Smooth muscle cell (in vitro differentiated cells): ENCODE results near the gene PER1. TPM values are rescaled to one million over a fixed set of nuclear protein-coding genes. Genes with fewer than 3 reads are reported as not detected.
A peak's percentile ranks its signal among the peaks of the same experiment; 100 is the strongest.

Experiments
- DNase-seq: peaks from one replicate; lab custom pipeline; 2025; ENCODE audit not compliant: unreplicated experiment; lab: John Stamatoyannopoulos, UW
- H2AFZ ChIP-seq: fragments of 200-600 bp; sonication (generic); 2 replicates; pipeline ENCODE4 v1.6.0; 2016; ENCODE audit warnings: antibody characterized with exemption, low read depth, mild to moderate bottlenecking
- H3F3A ChIP-seq: fragments of 200-600 bp; sonication (generic); 2 replicates; pipeline ENCODE4 v1.6.0; 2017; ENCODE audit warnings: antibody characterized with exemption, low read depth
- H3K27ac ChIP-seq: fragments of 200-600 bp; sonication (generic); 2 replicates; pipeline ENCODE4 v1.5.1; 2016; ENCODE audit warnings: low read depth, mild to moderate bottlenecking
- H3K27me3 ChIP-seq: fragments of 200-600 bp; sonication (generic); 2 replicates; pipeline ENCODE4 v1.6.1; 2016; ENCODE audit warnings: low read depth, mild to moderate bottlenecking
- H3K36me3 ChIP-seq: fragments of 200-600 bp; sonication (generic); 2 replicates; pipeline ENCODE4 v1.5.1; 2016; ENCODE audit warnings: low read depth
- H3K4me1 ChIP-seq: fragments of 200-600 bp; sonication (generic); 2 replicates; pipeline ENCODE4 v1.5.1; 2016; ENCODE audit warnings: low read depth
- H3K4me2 ChIP-seq: fragments of 200-600 bp; sonication (generic); 2 replicates; pipeline ENCODE4 v1.6.0; 2016; ENCODE audit warnings: mild to moderate bottlenecking
- H3K4me3 ChIP-seq: fragments of 200-600 bp; sonication (generic); 2 replicates; pipeline ENCODE4 v1.5.1; 2016; ENCODE audit warnings: mild to moderate bottlenecking
- H3K79me2 ChIP-seq: fragments of 200-600 bp; sonication (generic); 2 replicates; pipeline ENCODE4 v1.6.0; 2016; ENCODE audit warnings: low read depth, mild to moderate bottlenecking
- H3K9ac ChIP-seq: fragments of 200-600 bp; sonication (generic); 2 replicates; pipeline ENCODE4 v1.6.0; 2016; ENCODE audit warnings: low read depth
- H3K9me3 ChIP-seq: fragments of 200-600 bp; sonication (generic); replicated peaks from 2 replicates; pipeline ENCODE4 v1.5.1; 2016; ENCODE audit warnings: low read depth
- H4K20me1 ChIP-seq: fragments of 200-600 bp; sonication (generic); 2 replicates; pipeline ENCODE4 v1.6.0; 2016; ENCODE audit warnings: low read depth
- WGBS: methylation state at CpG from one replicate; pipeline ENCODE4 v1.1.7; 2016; ENCODE audit warnings: low lambda C conversion rate; 5-methylcytosine and 5-hydroxymethylcytosine counted together
- polyA plus RNA-seq: library from polyadenylated mRNA; unstranded; fragments of >200 nt; fragmentation: Nextera tagmentation; extraction: Ambion mirVana; gene quantifications from 2 replicates; pipeline ENCODE4 v1.2.1, GENCODE V29; 2016
- total RNA-seq: library from RNA; depleted of rRNA; stranded (reverse); fragments of >200 nt; gene quantifications from 2 replicates; pipeline ENCODE4 v1.2.3, GENCODE V29; 2014
- TF ChIP-seq, protein P1 (sequence below): fragments of 200-600 bp; sonication (generic); IDR thresholded peaks from 2 replicates; pipeline ENCODE4 v1.5.1; 2017; ENCODE audit warnings: borderline replicate concordance, mild to moderate bottlenecking, antibody characterized with exemption; ENCODE audit not compliant: insufficient read depth, poor library complexity, severe bottlenecking

PER1 gene
- total and polyA plus RNA-seq, 2 experiments from 2014 or later, result 29.0 to 55.2 TPM

DNA sequence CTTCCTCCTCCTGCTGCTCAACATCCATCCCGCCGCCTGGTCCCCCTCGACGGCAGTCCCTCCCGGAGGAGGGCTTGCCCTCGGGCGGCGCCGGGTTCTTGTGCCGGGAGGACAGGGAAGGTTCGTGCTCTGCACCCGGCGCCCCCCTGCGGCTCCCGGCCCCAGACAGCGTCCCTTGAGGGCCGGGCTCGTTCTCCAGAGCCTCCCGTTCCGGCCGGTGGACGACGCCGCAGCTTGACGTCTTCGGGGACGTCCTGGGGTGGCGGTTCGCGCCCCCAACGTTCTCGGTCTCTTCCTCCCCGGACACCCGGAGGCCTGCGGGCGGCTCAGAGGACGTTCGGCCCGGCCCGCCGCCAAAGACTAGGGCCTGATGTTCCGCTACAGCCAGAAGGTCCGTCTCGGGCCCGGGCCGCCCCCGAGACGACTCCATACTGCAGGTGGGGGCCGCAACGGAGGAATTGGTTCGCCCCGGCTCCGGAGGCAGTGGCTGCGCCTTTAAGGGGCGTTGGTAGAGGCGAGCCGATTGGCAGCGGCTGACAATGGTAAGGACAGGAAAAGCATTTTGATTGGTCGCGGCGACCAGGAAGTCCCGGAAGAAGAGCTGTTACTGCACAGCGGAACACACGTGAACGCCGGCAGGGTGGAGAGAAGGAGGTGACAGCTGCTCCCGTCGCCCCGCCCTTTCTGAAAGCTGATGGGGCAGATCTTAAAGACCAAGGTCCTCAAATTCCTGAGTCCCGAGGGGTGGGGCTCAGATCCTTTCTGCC, 37.7 kb upstream of the PER1 start, which contains the start of gene BORCS6:
TSS of gene BORCS6 (minus strand) at position 470 of the 767 bp plus-strand sequence. CDS start at position 430, 40 bp downstream.
- 1% methylated on average over 66 of the region's 70 CpGs for WGBS

DNA sequence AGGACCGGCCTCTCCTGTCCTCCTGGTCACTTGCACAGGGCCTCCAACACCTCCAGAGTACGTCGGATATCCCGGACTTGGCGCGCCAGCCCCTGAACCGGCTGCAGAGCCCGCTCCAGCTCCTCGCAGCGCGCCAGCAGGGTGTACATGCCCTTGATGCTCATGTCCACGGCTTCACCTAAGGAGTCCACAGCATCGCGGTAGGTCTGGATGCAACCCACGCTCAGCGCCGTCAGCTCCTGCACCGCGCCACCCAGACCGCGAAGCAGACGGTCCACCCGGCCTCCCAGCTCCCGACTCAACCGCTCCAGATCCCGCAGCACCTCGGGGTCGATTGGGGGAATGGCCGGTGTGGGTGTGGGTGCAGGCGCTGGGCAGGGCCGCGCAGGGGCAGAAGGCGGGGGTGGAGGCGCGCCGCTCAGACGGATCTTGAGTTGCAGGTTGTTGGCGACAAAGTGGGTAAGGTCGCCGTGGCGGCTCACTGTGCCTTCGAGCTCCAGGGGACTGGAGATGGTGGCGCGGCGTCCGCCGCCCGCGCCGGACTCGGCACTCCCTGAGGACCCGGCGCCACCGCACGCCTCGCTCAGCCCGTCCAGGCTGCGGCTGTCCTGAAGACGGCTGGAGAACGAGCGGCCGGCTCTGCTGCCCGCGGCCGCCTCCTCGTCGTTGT, 37.0 kb upstream of the PER1 start:
- Histone ChIP-seq H3K4me3 (peak overlapping the region; percentile 75), H3K4me1 (peaks cover 12% of the 10 kb centered on the region), H3K9ac (peak overlapping the region; percentile 78), H3F3A (peaks cover 17% of the 10 kb centered on the region), H3K27ac (peak overlapping the region; percentile 68), H4K20me1 (peaks cover 19% of the 10 kb centered on the region), H3K27me3 (no peaks in the 10 kb centered on the region), H3K4me2 (peak overlapping the region; percentile 88), H3K9me3 (no peaks in the 10 kb centered on the region), H3K79me2 (no peaks in the 10 kb centered on the region), H3K36me3 (no peaks in the 10 kb centered on the region), H2AFZ (peak overlapping the region; percentile 82)
- TF ChIP-seq, protein P1, sequence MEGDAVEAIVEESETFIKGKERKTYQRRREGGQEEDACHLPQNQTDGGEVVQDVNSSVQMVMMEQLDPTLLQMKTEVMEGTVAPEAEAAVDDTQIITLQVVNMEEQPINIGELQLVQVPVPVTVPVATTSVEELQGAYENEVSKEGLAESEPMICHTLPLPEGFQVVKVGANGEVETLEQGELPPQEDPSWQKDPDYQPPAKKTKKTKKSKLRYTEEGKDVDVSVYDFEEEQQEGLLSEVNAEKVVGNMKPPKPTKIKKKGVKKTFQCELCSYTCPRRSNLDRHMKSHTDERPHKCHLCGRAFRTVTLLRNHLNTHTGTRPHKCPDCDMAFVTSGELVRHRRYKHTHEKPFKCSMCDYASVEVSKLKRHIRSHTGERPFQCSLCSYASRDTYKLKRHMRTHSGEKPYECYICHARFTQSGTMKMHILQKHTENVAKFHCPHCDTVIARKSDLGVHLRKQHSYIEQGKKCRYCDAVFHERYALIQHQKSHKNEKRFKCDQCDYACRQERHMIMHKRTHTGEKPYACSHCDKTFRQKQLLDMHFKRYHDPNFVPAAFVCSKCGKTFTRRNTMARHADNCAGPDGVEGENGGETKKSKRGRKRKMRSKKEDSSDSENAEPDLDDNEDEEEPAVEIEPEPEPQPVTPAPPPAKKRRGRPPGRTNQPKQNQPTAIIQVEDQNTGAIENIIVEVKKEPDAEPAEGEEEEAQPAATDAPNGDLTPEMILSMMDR, result no peak
- 6% methylated on average over 61 of the region's 67 CpGs for WGBS
- peak; percentile 24 for DNase-seq

More for the DNA sequence above, 37.7 kb upstream of the PER1 start, which contains the start of gene BORCS6:
- Histone ChIP-seq H3K9me3 (no peaks in the 10 kb centered on the region), H3K27ac (peak within 1 kb of the TSS; percentile 68), H3K4me1 (peaks cover 12% of the 10 kb centered on the region), H3K36me3 (no peaks in the 10 kb centered on the region), H3K27me3 (no peaks in the 10 kb centered on the region), H3F3A (peaks cover 17% of the 10 kb centered on the region), H3K4me2 (peak within 1 kb of the TSS; percentile 88), H4K20me1 (peaks cover 19% of the 10 kb centered on the region), H3K9ac (peak within 1 kb of the TSS; percentile 78), H3K79me2 (no peaks in the 10 kb centered on the region), H3K4me3 (peak within 1 kb of the TSS; percentile 75), H2AFZ (peak within 1 kb of the TSS; percentile 82)
- DNase-seq, result peak; percentile 71
- TF ChIP-seq, protein P1, result no peak

DNA sequence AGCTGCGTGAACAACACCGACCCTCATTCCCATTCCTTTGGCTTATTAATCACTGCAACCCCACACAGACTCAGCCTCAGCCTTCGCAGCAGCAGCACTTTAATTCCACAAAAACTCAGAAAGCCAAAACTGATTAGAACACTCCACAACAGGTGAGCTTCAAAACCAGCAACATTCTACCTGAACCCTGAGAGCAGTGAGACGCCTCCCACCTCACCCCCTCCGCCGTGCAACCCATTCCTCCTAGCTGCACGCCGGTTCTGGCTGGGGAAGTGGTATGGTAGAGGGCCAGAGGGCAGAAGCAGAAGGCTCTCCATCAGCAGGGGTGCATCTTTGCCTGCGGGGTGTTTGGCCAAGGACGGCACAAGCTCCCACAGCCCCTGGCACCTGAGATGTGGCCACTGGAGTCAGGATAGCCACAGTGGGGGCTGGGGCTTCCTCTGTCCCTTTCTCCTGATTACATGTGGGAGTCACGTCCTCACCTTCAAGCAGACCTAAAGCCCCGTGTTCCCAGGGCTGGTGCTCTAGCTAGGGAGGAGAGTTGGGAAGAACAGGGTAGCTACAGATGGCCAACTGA, 36.1 kb upstream of the PER1 start:
- H3K9ac ChIP-seq, result no peak overlapping the region
- no peak overlapping the region for H2AFZ ChIP-seq

More for the DNA sequence above, 36.1 kb upstream of the PER1 start:
- Histone ChIP-seq H3K79me2 (no peaks in the 10 kb centered on the region), H3K27ac (peak overlapping the region; percentile 15), H3K4me2 (peak overlapping the region; percentile 88), H3K36me3 (no peaks in the 10 kb centered on the region), H3K4me3 (peak overlapping the region; percentile 75), H3K9me3 (no peaks in the 10 kb centered on the region), H3F3A (peaks cover 17% of the 10 kb centered on the region), H3K4me1 (peaks cover 12% of the 10 kb centered on the region), H3K27me3 (no peaks in the 10 kb centered on the region), H4K20me1 (peaks cover 19% of the 10 kb centered on the region)
- TF ChIP-seq, protein P1, result no peak
- no peak for DNase-seq
- 47% methylated on average over 12 of the region's 12 CpGs for WGBS
